GM12878 (cell line): ENCODE data around the gene CA6. TPM values are rescaled to one million over a fixed set of nuclear protein-coding genes. Genes with fewer than 3 reads are reported as not detected.

Experiments
- ATAC-seq: fragments of 200-7000 bp; cut with Tn5 transposase; 3 replicates; pipeline ENCODE4 v1.9.1; 2020; ENCODE audit warnings: mild to moderate bottlenecking, moderate library complexity
- BruUV-seq: library from RNA; stranded (reverse); fragments of 400-500 nt; replicated peaks from 2 replicates; lab custom pipeline; 2021; lab: Mats Ljungman, UMichigan
- CTCF ChIA-PET: fragments of 300-600 bp; sonication (Branson Sonifier 250); formaldehyde crosslinking; extraction: SDS; loops from one replicate; lab custom pipeline; 2021; ENCODE audit warnings: inconsistent platforms; lab: Yijun Ruan, JAX
- POLR2A ChIA-PET: fragments of 350-600 bp; formaldehyde crosslinking; extraction: SDS; loops from one replicate; lab custom pipeline; 2021; ENCODE audit warnings: inconsistent platforms; lab: Charles Lee
- RAD21 ChIA-PET: fragments of 300-600 bp; sonication (Branson Sonifier 250); formaldehyde crosslinking; loops from one replicate; lab custom pipeline; 2023; ENCODE audit warnings: antibody characterized with exemption; ENCODE audit not compliant: unreplicated experiment; lab: Charles Lee
- SMC1A ChIA-PET: fragments of 300-600 bp; sonication (Branson Sonifier 250); formaldehyde crosslinking; loops from one replicate; lab custom pipeline; 2023; ENCODE audit not compliant: unreplicated experiment, uncharacterized antibody; lab: Charles Lee
- DNase-seq: peaks from one replicate; pipeline ENCODE4 v3.0.0-alpha.2; 2011; ENCODE audit warnings: low read depth, low spot score
- FAIRE-seq: peaks from 3 replicates; lab custom pipeline; 2011; peaks lifted over from hg19 to GRCh38; lab: Jason Lieb, UNC
- H2AFZ ChIP-seq: 2 replicates; pipeline ENCODE4 v1.6.0; 2011; ENCODE audit warnings: low read depth, low read length, control low read depth; ENCODE audit not compliant: control insufficient read depth
- H3K27ac ChIP-seq: 2 replicates; pipeline ENCODE4 v1.5.1; 2011; ENCODE audit warnings: control low read depth; ENCODE audit not compliant: control insufficient read depth, insufficient read depth
- H3K27me3 ChIP-seq, 2 experiments: replicated peaks in 1 of 2; 2 replicates each; pipeline versions ENCODE4 v1.6.0 to v1.6.1; 2011; ENCODE audit warnings: low read length in 1 of 2; ENCODE audit not compliant: control insufficient read depth in 2 of 2, insufficient read depth in 2 of 2
- H3K36me3 ChIP-seq, 2 experiments: 2 replicates each; pipeline ENCODE4 v1.5.1; 2011; ENCODE audit warnings: low read length in 1 of 2; ENCODE audit not compliant: control insufficient read depth in 2 of 2, insufficient read depth in 2 of 2
- H3K4me1 ChIP-seq: 2 replicates; pipeline ENCODE4 v1.6.1; 2011; ENCODE audit warnings: mild to moderate bottlenecking, low read length, moderate library complexity, mixed read lengths; ENCODE audit not compliant: control insufficient read depth, insufficient read depth
- H3K4me2 ChIP-seq: 2 replicates; pipeline ENCODE4 v1.6.0; 2011; ENCODE audit warnings: control low read depth; ENCODE audit not compliant: control insufficient read depth, insufficient read depth
- H3K4me3 ChIP-seq: fragments of 200-600 bp; sonication (generic); 2 replicates; pipeline ENCODE4 v1.5.1; 2016
- H3K79me2 ChIP-seq: 2 replicates; pipeline ENCODE4 v1.6.0; 2011; ENCODE audit warnings: low read length; ENCODE audit not compliant: control insufficient read depth, insufficient read depth
- H3K9ac ChIP-seq: 2 replicates; pipeline ENCODE4 v1.8.0; 2011; ENCODE audit warnings: low read length, control low read depth, mixed read lengths; ENCODE audit not compliant: control insufficient read depth, insufficient read depth
- H3K9me3 ChIP-seq: replicated peaks from 3 replicates; pipeline ENCODE4 v1.5.1; 2011; ENCODE audit warnings: mild to moderate bottlenecking, low read length; ENCODE audit not compliant: control insufficient read depth, insufficient read depth
- H4K20me1 ChIP-seq: 2 replicates; pipeline ENCODE4 v1.6.0; 2011; ENCODE audit not compliant: control insufficient read depth, insufficient read depth
- NR2F1 ChIP-seq: fragments of 450-650 bp; conservative IDR thresholded peaks from 2 replicates; pipeline ENCODE4 v1.6.1; 2017; ENCODE audit warnings: mild to moderate bottlenecking
- POLR2AphosphoS5 ChIP-seq: IDR thresholded peaks from 2 replicates; pipeline ENCODE4 v1.6.1; 2011; ENCODE audit warnings: mild to moderate bottlenecking, low read length, inconsistent platforms
- RAD21 ChIP-seq: IDR thresholded peaks from 2 replicates; pipeline ENCODE4 v1.6.1; 2011; ENCODE audit warnings: mild to moderate bottlenecking, low read depth, low read length, moderate library complexity; ENCODE audit not compliant: insufficient read depth
- SMAD1 ChIP-seq: fragments of 450-650 bp; IDR thresholded peaks from 2 replicates; pipeline ENCODE4 v1.6.1; 2018; ENCODE audit warnings: mild to moderate bottlenecking, low read depth; ENCODE audit not compliant: partially characterized antibody
- SRF ChIP-seq, 2 experiments: IDR thresholded peaks; 2 replicates each; pipeline ENCODE4 v1.6.1; 2011; ENCODE audit warnings: low read depth in 2 of 2, low read length in 2 of 2, mild to moderate bottlenecking in 1 of 2, moderate library complexity in 1 of 2
- STAT3 ChIP-seq: IDR thresholded peaks from 2 replicates; pipeline ENCODE4 v1.6.1; 2011; ENCODE audit warnings: low read depth, low read length, improper control_type of control experiment
- WGBS: methylation state at CpG from one replicate; pipeline ENCODE4 v1.1.6; 2016; ENCODE audit warnings: low lambda C conversion rate; ENCODE audit not compliant: insufficient replicate concordance, insufficient coverage; ENCODE audit errors: missing lambda C conversion rate; 5-methylcytosine and 5-hydroxymethylcytosine counted together
- in situ Hi-C: fragments of 300-500 bp; cut with MboI; formaldehyde crosslinking; loops from 9 replicates; pipeline ENCODE4 v1.14.3; 2018; ENCODE audit warnings: mixed read lengths
- intact Hi-C: fragments of 100-400 bp; cut with micrococcal nuclease; formaldehyde crosslinking; loops from one replicate; pipeline ENCODE4 v1.14.2; 2022; ENCODE audit not compliant: unreplicated experiment
- polyA plus RNA-seq, 11 experiments: library from polyadenylated mRNA; depleted of rRNA in 4 of 11; unstranded in 6 of 11; stranded (reverse) in 5 of 11; fragments of >200 nt; fragmentation: Nextera tagmentation in 4 of 11; fragmentation: Illumina TruSeq in 1 of 11; extraction: Ambion mirVana in 4 of 11; extraction: Trizol in 1 of 11; gene quantifications; 1 replicate in 1 of 11; 2 replicates in 10 of 11; pipeline versions ENCODE4 v1.2.1 to v1.2.3, GENCODE V29; 2011 to 2016; ENCODE audit warnings: inconsistent platforms in 2 of 11, missing spikeins in 2 of 11, low read depth in 1 of 11
- total RNA-seq, 4 experiments: library from RNA; depleted of rRNA in 3 of 4; stranded (reverse); fragments of >200 nt in 3 of 4; fragmentation: Illumina TruSeq in 1 of 4; extraction: Trizol in 1 of 4; gene quantifications; 2 replicates each; pipeline versions ENCODE4 v1.2.1 to v1.2.3, GENCODE V29; 2013 to 2021
- TF ChIP-seq, protein P1 (sequence below), 3 experiments: IDR thresholded peaks in 2 of 3; conservative IDR thresholded peaks in 1 of 3; 2 replicates each; pipeline ENCODE4 v1.5.1; 2011; ENCODE audit warnings: low read depth in 3 of 3, low read length in 3 of 3, mild to moderate bottlenecking in 3 of 3, control low read depth in 2 of 3, moderate library complexity in 2 of 3, inconsistent platforms in 1 of 3, mixed read lengths in 1 of 3; ENCODE audit not compliant: control insufficient read depth in 2 of 3, insufficient read depth in 1 of 3; ENCODE audit errors: extremely low read depth in 1 of 3
- TF ChIP-seq, protein P2 (sequence below): IDR thresholded peaks from 2 replicates; pipeline ENCODE4 v1.6.1; 2012; ENCODE audit warnings: low read depth, low read length, improper control_type of control experiment

The CA6 gene
- total and polyA plus RNA-seq, 10 of the 15 experiments (the other 5 are each of a cell fraction or from before 2014, with no cell fraction given) = not detected

DNA sequence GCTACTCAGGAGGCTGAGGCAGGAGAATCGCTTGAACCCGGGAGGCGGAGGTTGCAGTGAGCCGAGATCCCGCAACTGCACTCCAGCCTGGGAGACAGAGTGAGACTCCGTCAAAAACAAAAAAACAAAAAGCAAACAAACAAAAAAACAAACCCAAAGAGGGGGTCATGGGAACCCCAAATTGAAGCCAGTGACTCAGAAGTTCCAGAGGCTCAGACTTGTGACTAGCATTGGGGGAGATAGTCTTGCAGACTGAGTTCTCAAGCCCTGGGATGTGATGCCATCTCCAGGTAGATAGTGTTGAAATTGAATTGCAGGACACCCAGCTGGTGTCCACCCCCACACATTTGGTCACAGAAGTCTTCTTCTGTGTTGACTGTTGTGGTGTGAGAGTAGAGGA, 42.3 kb upstream of the CA6 start:
- Histone ChIP-seq H3K79me2 (no peaks in the 10 kb centered on the region), H3K4me3 (no peak overlapping the region), H2AFZ (no peak overlapping the region), H3K9ac (no peak overlapping the region), H4K20me1 (no peaks in the 10 kb centered on the region), H3K27me3 (no peaks in the 10 kb centered on the region), H3K27ac (no peak overlapping the region), H3K36me3 (no peaks in the 10 kb centered on the region), H3K4me1 (peaks cover 6% of the 10 kb centered on the region; the same call in 1 of the 2 replicates), H3K9me3 (no peaks in the 10 kb centered on the region; the same call in 2 of the 3 replicates), H3K4me2 (no peak overlapping the region)
- no peak for FAIRE-seq
- ChIA-PET SMC1A (no interaction called here), POLR2A (no interaction called here), CTCF (interaction anchor here (1.0 to 1.5 kb wide), 3 partner anchors 11 to 102 kb away, joined by 3 to 5 read pairs (median 3); no protein-coding TSS in a partner anchor), RAD21 (no interaction called here)
- WGBS = 94% methylated on average over 6 of the region's 6 CpGs
- intact Hi-C loops (no loop called here), in situ Hi-C loops (no loop called here)
- ATAC-seq = no peak
- no peak for DNase-seq
- no peak for TF ChIP-seq POLR2AphosphoS5
- TF ChIP-seq STAT3 = no peak
- peak; percentile 21; the same call in 1 of the 2 replicates for TF ChIP-seq RAD21
- TF ChIP-seq NR2F1 = no peak
- TF ChIP-seq, protein P1, sequence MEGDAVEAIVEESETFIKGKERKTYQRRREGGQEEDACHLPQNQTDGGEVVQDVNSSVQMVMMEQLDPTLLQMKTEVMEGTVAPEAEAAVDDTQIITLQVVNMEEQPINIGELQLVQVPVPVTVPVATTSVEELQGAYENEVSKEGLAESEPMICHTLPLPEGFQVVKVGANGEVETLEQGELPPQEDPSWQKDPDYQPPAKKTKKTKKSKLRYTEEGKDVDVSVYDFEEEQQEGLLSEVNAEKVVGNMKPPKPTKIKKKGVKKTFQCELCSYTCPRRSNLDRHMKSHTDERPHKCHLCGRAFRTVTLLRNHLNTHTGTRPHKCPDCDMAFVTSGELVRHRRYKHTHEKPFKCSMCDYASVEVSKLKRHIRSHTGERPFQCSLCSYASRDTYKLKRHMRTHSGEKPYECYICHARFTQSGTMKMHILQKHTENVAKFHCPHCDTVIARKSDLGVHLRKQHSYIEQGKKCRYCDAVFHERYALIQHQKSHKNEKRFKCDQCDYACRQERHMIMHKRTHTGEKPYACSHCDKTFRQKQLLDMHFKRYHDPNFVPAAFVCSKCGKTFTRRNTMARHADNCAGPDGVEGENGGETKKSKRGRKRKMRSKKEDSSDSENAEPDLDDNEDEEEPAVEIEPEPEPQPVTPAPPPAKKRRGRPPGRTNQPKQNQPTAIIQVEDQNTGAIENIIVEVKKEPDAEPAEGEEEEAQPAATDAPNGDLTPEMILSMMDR (IDR thresholded peaks at IDR 0.05 in 2 of 3, conservative IDR thresholded peaks at IDR 0.05 in 1 of 3; ENCODE audit: control insufficient read depth in 2 of 3, extremely low read depth in 1 of 3, insufficient read depth in 1 of 3, low read depth in 3 of 3, low read length in 3 of 3) = peak in 1 of 3 experiments; percentile 15; a peak in 1 of 6 replicates
- no peak for TF ChIP-seq SRF (IDR thresholded peaks at IDR 0.05; ENCODE audit: low read depth in 2 of 2, low read length in 2 of 2)
- TF ChIP-seq, protein P2, sequence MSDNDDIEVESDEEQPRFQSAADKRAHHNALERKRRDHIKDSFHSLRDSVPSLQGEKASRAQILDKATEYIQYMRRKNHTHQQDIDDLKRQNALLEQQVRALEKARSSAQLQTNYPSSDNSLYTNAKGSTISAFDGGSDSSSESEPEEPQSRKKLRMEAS = no peak
- no peak for TF ChIP-seq SMAD1
- BruUV-seq = no TSS peak
